ENCODE results near the gene CHST12. TPM values are rescaled to one million over a fixed set of nuclear protein-coding genes. Genes with fewer than 3 reads are reported as not detected.

The CHST12 gene
- total RNA-seq, 3 donors from 2014 or later, result 6.2 to 15.0 (median 7.2) TPM

DNA sequence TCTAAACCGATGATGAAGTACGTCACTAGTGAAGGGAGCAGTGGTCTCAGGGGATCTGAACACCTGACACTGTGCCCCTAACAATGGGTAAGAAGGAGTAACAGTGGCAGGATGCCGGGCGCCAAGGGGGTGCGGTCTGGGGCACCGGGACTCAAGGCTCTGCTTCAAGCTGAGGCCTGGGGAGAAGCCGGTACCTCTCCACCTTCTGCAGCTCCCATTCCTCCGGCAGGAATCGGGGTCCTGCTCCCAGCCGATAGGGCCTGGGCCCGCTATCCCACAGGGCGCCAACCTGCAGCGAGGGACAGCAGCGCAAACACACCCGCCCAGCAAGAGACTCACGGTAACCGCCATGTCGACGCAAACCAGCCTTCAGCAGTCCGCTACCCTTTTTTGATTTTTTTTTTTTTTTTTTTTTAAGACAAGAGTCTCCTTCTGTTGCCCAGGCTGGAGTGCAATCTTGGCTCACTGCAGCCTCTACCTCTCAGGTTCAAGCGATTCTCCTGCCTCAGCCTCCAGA, 8.8 kb upstream of the CHST12 start:
- no peak for DNase-seq (ENCODE audit: low spot score in 2 of 2)
- no peaks in the 10 kb centered on the region for H3K36me3 ChIP-seq
- H3K27ac ChIP-seq, result no peak overlapping the region
- intact Hi-C loops (cut with DNase I; ENCODE audit: low total_unique reads), result no loop called here
- H3K4me3 ChIP-seq, result no peak overlapping the region
- TF ChIP-seq, protein P1, sequence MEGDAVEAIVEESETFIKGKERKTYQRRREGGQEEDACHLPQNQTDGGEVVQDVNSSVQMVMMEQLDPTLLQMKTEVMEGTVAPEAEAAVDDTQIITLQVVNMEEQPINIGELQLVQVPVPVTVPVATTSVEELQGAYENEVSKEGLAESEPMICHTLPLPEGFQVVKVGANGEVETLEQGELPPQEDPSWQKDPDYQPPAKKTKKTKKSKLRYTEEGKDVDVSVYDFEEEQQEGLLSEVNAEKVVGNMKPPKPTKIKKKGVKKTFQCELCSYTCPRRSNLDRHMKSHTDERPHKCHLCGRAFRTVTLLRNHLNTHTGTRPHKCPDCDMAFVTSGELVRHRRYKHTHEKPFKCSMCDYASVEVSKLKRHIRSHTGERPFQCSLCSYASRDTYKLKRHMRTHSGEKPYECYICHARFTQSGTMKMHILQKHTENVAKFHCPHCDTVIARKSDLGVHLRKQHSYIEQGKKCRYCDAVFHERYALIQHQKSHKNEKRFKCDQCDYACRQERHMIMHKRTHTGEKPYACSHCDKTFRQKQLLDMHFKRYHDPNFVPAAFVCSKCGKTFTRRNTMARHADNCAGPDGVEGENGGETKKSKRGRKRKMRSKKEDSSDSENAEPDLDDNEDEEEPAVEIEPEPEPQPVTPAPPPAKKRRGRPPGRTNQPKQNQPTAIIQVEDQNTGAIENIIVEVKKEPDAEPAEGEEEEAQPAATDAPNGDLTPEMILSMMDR (IDR thresholded peaks at IDR 0.05), result no peak
- TF ChIP-seq POLR2AphosphoS5 (IDR thresholded peaks at IDR 0.05) (no peak), POLR2A (IDR thresholded peaks at IDR 0.05) (no peak)
- H3K4me1 ChIP-seq, result peaks cover 0 to 3% of the 10 kb centered on the region in 2 donors
- H3K27me3 ChIP-seq, result no peaks in the 10 kb centered on the region
- H3K9me3 ChIP-seq, result no peaks in the 10 kb centered on the region

DNA sequence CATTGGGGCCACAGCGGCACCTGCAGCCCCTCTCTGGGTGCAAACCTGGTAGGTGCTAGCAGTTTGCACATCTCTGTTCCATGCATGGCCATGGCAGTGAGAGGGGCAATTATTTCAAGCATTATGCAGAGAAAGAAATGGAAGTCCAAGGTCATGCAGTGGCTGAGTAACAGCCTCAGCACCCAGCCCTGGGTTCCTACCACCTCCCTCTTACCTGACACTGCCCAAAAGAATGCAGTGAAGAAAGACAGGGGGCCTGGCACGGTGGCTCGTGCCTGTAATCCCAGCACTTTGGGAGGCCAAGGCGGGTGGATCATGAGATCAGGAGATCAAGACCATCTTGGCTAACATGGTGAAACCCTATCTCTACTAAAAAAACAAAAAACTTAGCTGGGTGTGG, 4.9 kb upstream of the CHST12 start:
- Histone ChIP-seq H3K27me3 (no peaks in the 10 kb centered on the region), H3K4me1 (peaks cover 0 to 10% of the 10 kb centered on the region in 2 donors), H3K27ac (no peak overlapping the region), H3K9me3 (no peaks in the 10 kb centered on the region), H3K36me3 (no peaks in the 10 kb centered on the region), H3K4me3 (no peak overlapping the region)
- no peak for DNase-seq (ENCODE audit: low spot score in 2 of 2)
- intact Hi-C loops (cut with DNase I; ENCODE audit: low total_unique reads), result no loop called here
- no peak for TF ChIP-seq POLR2AphosphoS5 (IDR thresholded peaks at IDR 0.05)
- TF ChIP-seq, protein P1 (IDR thresholded peaks at IDR 0.05), result no peak
- TF ChIP-seq POLR2A (IDR thresholded peaks at IDR 0.05), result no peak

DNA sequence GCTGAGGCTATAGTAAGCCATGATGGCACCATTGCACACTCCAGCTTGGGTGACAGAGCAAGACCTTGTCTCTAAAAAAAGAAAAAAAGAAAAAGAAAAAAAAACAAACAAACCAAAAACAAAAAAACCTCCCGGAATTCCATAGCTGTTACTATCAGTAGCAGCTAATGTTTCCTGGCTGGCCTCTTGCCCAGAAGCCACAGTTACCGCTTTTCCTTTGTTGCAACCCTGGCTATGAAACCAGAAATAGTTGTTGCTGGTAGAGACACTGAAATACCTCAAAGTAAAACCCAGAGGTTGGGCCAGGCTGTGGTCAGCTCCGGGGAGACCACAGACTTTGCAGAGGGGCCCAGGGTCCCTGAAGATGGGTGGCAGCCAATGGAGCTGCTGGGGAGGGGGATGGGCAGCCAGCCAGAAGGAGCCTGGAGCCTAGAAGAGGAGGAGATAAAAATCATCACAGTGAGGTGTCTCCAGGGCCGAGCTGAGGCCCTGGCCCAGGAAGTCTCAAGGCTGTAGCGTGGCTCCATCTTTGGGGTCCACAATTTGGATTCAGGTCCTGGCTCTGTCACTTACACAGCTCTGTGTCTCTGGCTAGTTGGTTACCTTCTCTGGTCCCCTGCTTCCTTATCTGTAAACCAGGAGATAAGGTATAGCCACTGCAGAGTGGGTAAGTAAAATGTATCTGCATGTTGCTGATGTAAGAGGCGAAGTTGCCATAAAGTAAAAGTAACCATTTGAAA, 3.4 kb upstream of the CHST12 start:
- Histone ChIP-seq H3K27me3 (no peaks in the 10 kb centered on the region), H3K27ac (peak overlapping the region; percentile 82 to 86), H3K36me3 (no peaks in the 10 kb centered on the region), H3K9me3 (no peaks in the 10 kb centered on the region), H3K4me1 (peaks cover 0 to 15% of the 10 kb centered on the region in 2 donors), H3K4me3 (peak overlapping the region in 1 of 3 donors; percentile 13)
- TF ChIP-seq, protein P1 (IDR thresholded peaks at IDR 0.05), result no peak
- peak in 1 of 3 donors; percentile 56 for TF ChIP-seq POLR2AphosphoS5 (IDR thresholded peaks at IDR 0.05)
- peak; percentile 78 to 81 for DNase-seq (ENCODE audit: low spot score in 2 of 2)
- intact Hi-C loops (cut with DNase I; ENCODE audit: low total_unique reads), result no loop called here

DNA sequence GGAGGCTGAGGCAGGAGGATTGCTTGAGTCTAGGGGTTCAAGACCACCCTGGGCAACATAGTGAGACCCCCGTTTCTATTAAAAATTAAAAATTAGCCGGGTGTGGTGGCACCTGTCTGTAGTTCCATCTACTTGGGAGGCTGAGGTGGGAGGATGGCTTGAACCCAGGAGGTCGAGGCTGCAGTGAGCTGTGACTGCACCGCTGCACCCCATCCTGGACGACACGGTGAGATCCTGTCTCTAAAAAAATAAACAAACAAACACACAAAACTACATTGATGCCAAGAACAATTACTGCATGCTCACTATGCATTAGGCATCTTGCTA, 761 bp upstream of the CHST12 start:
- peak overlapping the region; percentile 76 to 89 for H3K27ac ChIP-seq
- DNase-seq (ENCODE audit: low spot score in 2 of 2), result no peak
- H3K4me3 ChIP-seq, result peak overlapping the region; percentile 91 to 96 (median 94)
- peaks cover 0 to 19% of the 10 kb centered on the region in 2 donors for H3K4me1 ChIP-seq
- H3K36me3 ChIP-seq, result no peaks in the 10 kb centered on the region
- no peaks in the 10 kb centered on the region for H3K27me3 ChIP-seq
- TF ChIP-seq, protein P1 (IDR thresholded peaks at IDR 0.05), result no peak
- no peak for TF ChIP-seq POLR2AphosphoS5 (IDR thresholded peaks at IDR 0.05)
- TF ChIP-seq POLR2A (IDR thresholded peaks at IDR 0.05), result no peak
- intact Hi-C loops (cut with DNase I; ENCODE audit: low total_unique reads), result no loop called here
- H3K9me3 ChIP-seq, result no peaks in the 10 kb centered on the region
